Peyer's patch (tissue), 4 donors: ENCODE measurements around the gene TMEM183A.

Experiments
- POLR2A ChIP-seq, 2 donors: fragments of 450-650 bp; IDR thresholded peaks; one replicate each; pipeline ENCODE4 v1.5.1; 2017; ENCODE audit warnings: antibody characterized with exemption in 2 of 2, mild to moderate bottlenecking in 2 of 2, moderate library complexity in 2 of 2
- TF ChIP-seq, protein P1 (sequence below), 6 experiments: fragments of 450-650 bp in 4 of 6; fragments of 200-600 bp in 2 of 6; sonication (generic) in 1 of 6; IDR thresholded peaks; one replicate each; pipeline ENCODE4 v1.5.1; 2017 to 2019; ENCODE audit warnings: antibody characterized with exemption in 6 of 6, mild to moderate bottlenecking in 3 of 6, moderate library complexity in 1 of 6

DNA sequence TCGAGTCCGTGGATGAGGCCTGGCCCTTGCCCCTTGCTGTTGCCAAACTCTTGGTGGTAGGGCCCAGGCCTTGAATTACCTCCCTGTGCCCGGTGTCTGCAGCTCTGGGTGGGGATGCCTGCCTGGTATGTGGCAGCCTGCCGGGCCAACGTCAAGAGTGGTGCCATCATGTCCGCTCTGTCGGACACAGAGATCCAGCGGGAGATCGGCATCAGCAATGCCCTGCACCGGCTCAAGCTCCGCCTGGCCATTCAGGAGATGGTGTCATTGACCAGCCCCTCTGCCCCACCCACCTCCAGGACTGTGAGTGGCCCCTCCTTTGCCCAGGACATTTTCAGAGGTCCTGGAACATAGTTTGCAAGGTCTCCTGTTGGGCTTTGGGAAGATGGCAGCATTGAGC, 52.9 kb downstream of the TMEM183A start:
- no peak for TF ChIP-seq POLR2A (IDR thresholded peaks at IDR 0.05)
- TF ChIP-seq, protein P1, sequence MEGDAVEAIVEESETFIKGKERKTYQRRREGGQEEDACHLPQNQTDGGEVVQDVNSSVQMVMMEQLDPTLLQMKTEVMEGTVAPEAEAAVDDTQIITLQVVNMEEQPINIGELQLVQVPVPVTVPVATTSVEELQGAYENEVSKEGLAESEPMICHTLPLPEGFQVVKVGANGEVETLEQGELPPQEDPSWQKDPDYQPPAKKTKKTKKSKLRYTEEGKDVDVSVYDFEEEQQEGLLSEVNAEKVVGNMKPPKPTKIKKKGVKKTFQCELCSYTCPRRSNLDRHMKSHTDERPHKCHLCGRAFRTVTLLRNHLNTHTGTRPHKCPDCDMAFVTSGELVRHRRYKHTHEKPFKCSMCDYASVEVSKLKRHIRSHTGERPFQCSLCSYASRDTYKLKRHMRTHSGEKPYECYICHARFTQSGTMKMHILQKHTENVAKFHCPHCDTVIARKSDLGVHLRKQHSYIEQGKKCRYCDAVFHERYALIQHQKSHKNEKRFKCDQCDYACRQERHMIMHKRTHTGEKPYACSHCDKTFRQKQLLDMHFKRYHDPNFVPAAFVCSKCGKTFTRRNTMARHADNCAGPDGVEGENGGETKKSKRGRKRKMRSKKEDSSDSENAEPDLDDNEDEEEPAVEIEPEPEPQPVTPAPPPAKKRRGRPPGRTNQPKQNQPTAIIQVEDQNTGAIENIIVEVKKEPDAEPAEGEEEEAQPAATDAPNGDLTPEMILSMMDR (IDR thresholded peaks at IDR 0.05), result no peak
